Karpas-422 (cell line): Measurements from ENCODE around the gene TMEM127. TPM values are rescaled to one million over a fixed set of nuclear protein-coding genes. Genes with fewer than 3 reads are reported as not detected.

Experiments used
- DNase-seq: peaks from one replicate; pipeline ENCODE4 v3.0.0-alpha.2; 2015
- H2AFZ ChIP-seq: fragments of 200-600 bp; sonication (generic); 2 replicates; pipeline ENCODE4 v1.6.1; 2014; ENCODE audit warnings: antibody characterized with exemption, low read length, mixed read lengths
- H3K27ac ChIP-seq: fragments of 200-600 bp; sonication (generic); 2 replicates; pipeline ENCODE4 v1.5.1; 2014; ENCODE audit warnings: mild to moderate bottlenecking, low read length, moderate library complexity
- H3K27me3 ChIP-seq: fragments of 200-600 bp; sonication (generic); 2 replicates; pipeline ENCODE4 v1.6.1; 2014; ENCODE audit warnings: low read length, mixed read lengths
- H3K36me3 ChIP-seq: fragments of 200-600 bp; sonication (generic); 2 replicates; pipeline ENCODE4 v1.6.1; 2014; ENCODE audit warnings: low read length, mixed read lengths; ENCODE audit not compliant: insufficient read depth
- H3K4me1 ChIP-seq: fragments of 200-600 bp; sonication (generic); 2 replicates; pipeline ENCODE4 v1.6.1; 2014; ENCODE audit warnings: mild to moderate bottlenecking, low read length, mixed read lengths
- H3K4me2 ChIP-seq: fragments of 200-600 bp; sonication (generic); 2 replicates; pipeline ENCODE4 v1.6.1; 2014; ENCODE audit warnings: low read length, low read depth, mild to moderate bottlenecking; ENCODE audit not compliant: poor library complexity, severe bottlenecking
- H3K4me3 ChIP-seq: fragments of 200-600 bp; sonication (generic); 2 replicates; pipeline ENCODE4 v1.5.1; 2014; ENCODE audit warnings: mild to moderate bottlenecking, antibody characterized with exemption, low read length, mixed read lengths
- H3K79me2 ChIP-seq: fragments of 200-600 bp; sonication (generic); 2 replicates; pipeline ENCODE4 v1.6.1; 2014; ENCODE audit warnings: mild to moderate bottlenecking, low read length, mixed read lengths
- H3K9ac ChIP-seq: fragments of 200-600 bp; sonication (generic); 2 replicates; pipeline ENCODE4 v1.6.0; 2014; ENCODE audit warnings: low read length
- H3K9me2 ChIP-seq: fragments of 200-600 bp; sonication (generic), shearing (Covaris generic); replicated peaks from 2 replicates; pipeline ENCODE4 v1.6.0; 2014; ENCODE audit warnings: mild to moderate bottlenecking, low read length, moderate library complexity; ENCODE audit not compliant: insufficient read depth
- H3K9me3 ChIP-seq: fragments of 300-700, 200-600 bp; sonication (generic); 2 replicates; pipeline ENCODE4 v1.6.1; 2014; ENCODE audit warnings: low read length, mixed read lengths
- H4K20me1 ChIP-seq: fragments of 200-600 bp; sonication (generic); 2 replicates; pipeline ENCODE4 v1.6.1; 2014; ENCODE audit warnings: mild to moderate bottlenecking, antibody characterized with exemption, low read length, low read depth; ENCODE audit not compliant: insufficient read depth
- total RNA-seq: library from RNA; depleted of rRNA; stranded (reverse); fragments of >200 nt; shearing (Covaris generic); gene quantifications from 2 replicates; pipeline ENCODE4 v1.2.3, GENCODE V29; 2014; ENCODE audit warnings: low replicate concordance

Gene TMEM127
- total RNA-seq, 1 experiment from 2014 or later = 17.7 TPM

- peaks cover 13% of the 10 kb centered on the region; the same call in 1 of the 2 replicates for H3K36me3 ChIP-seq
- no peaks in the 10 kb centered on the region for H3K4me1 ChIP-seq
- no peaks in the 10 kb centered on the region for H4K20me1 ChIP-seq
- peaks cover 9% of the 10 kb centered on the region for H3K79me2 ChIP-seq
- no peaks in the 10 kb centered on the region for H3K9me3 ChIP-seq
- no peak overlapping the region for H3K27ac ChIP-seq
- no peaks in the 10 kb centered on the region for H3K27me3 ChIP-seq
- no peak overlapping the region for H2AFZ ChIP-seq
- no peak overlapping the region for H3K9ac ChIP-seq
- no peak for DNase-seq
- H3K4me2 ChIP-seq = no peak overlapping the region
- no peaks in the 10 kb centered on the region for H3K9me2 ChIP-seq
- H3K4me3 ChIP-seq = no peak overlapping the region
These were observed 13.3 kb downstream of the TMEM127 start for GRCh38 chr2:96252526-96252925.

- Histone ChIP-seq H3K9ac (no peak overlapping the region), H2AFZ (no peak overlapping the region), H3K36me3 (peaks cover 11% of the 10 kb centered on the region; the same call in 1 of the 2 replicates), H3K9me3 (no peaks in the 10 kb centered on the region), H3K79me2 (peaks cover 5% of the 10 kb centered on the region), H3K27ac (no peak overlapping the region), H3K27me3 (no peaks in the 10 kb centered on the region), H3K4me3 (no peak overlapping the region), H3K4me1 (no peaks in the 10 kb centered on the region), H3K9me2 (no peaks in the 10 kb centered on the region), H4K20me1 (no peaks in the 10 kb centered on the region), H3K4me2 (no peak overlapping the region)
- no peak for DNase-seq
These were observed 14.0 kb downstream of the TMEM127 start for GRCh38 chr2:96251721-96252292.

- H3K27me3 ChIP-seq = no peaks in the 10 kb centered on the region
- H3K4me1 ChIP-seq = no peaks in the 10 kb centered on the region
- no peak overlapping the region for H3K4me3 ChIP-seq
- H3K4me2 ChIP-seq = no peak overlapping the region
- H3K9me2 ChIP-seq = no peaks in the 10 kb centered on the region
- no peak overlapping the region for H2AFZ ChIP-seq
- H3K36me3 ChIP-seq = peaks cover 6% of the 10 kb centered on the region; the same call in 1 of the 2 replicates
- H3K79me2 ChIP-seq = no peaks in the 10 kb centered on the region
- no peak overlapping the region for H3K9ac ChIP-seq
- H4K20me1 ChIP-seq = no peaks in the 10 kb centered on the region
- no peak overlapping the region for H3K27ac ChIP-seq
- no peak for DNase-seq
- H3K9me3 ChIP-seq = no peaks in the 10 kb centered on the region
These were observed 15.6 kb downstream of the TMEM127 start for GRCh38 chr2:96250188-96250587.

GRCh38 chr2:96249654-96250053 lies 16.1 kb downstream of the TMEM127 start:
- no peaks in the 10 kb centered on the region for H4K20me1 ChIP-seq
- H3K4me1 ChIP-seq = no peaks in the 10 kb centered on the region
- H3K79me2 ChIP-seq = no peaks in the 10 kb centered on the region
- no peaks in the 10 kb centered on the region for H3K9me3 ChIP-seq
- DNase-seq = no peak
- no peak overlapping the region for H3K9ac ChIP-seq
- H3K27me3 ChIP-seq = no peaks in the 10 kb centered on the region
- no peak overlapping the region for H3K27ac ChIP-seq
- no peak overlapping the region for H3K4me3 ChIP-seq
- no peak overlapping the region for H3K4me2 ChIP-seq
- no peak overlapping the region for H2AFZ ChIP-seq
- peaks cover under 1% of the 10 kb centered on the region; the same call in 1 of the 2 replicates for H3K36me3 ChIP-seq
- H3K9me2 ChIP-seq = no peaks in the 10 kb centered on the region

GRCh38 chr2:96248624-96249023 lies 17.2 kb downstream of the TMEM127 start:
- no peak overlapping the region for H3K9ac ChIP-seq
- H2AFZ ChIP-seq = no peak overlapping the region
- H4K20me1 ChIP-seq = no peaks in the 10 kb centered on the region
- H3K4me3 ChIP-seq = no peak overlapping the region
- no peaks in the 10 kb centered on the region for H3K36me3 ChIP-seq
- H3K9me2 ChIP-seq = no peaks in the 10 kb centered on the region
- no peak overlapping the region for H3K4me2 ChIP-seq
- H3K4me1 ChIP-seq = no peaks in the 10 kb centered on the region
- no peaks in the 10 kb centered on the region for H3K79me2 ChIP-seq
- no peaks in the 10 kb centered on the region for H3K27me3 ChIP-seq
- H3K27ac ChIP-seq = no peak overlapping the region
- DNase-seq = no peak
- H3K9me3 ChIP-seq = no peaks in the 10 kb centered on the region

- Histone ChIP-seq H3K9ac (no peak overlapping the region), H4K20me1 (no peaks in the 10 kb centered on the region), H3K27me3 (no peaks in the 10 kb centered on the region), H3K9me2 (no peaks in the 10 kb centered on the region), H3K4me2 (no peak overlapping the region), H3K79me2 (no peaks in the 10 kb centered on the region), H2AFZ (no peak overlapping the region), H3K4me3 (no peak overlapping the region), H3K4me1 (peaks cover under 1% of the 10 kb centered on the region), H3K36me3 (no peaks in the 10 kb centered on the region), H3K27ac (no peak overlapping the region), H3K9me3 (no peaks in the 10 kb centered on the region)
- no peak for DNase-seq
These were observed 17.9 kb downstream of the TMEM127 start for GRCh38 chr2:96247896-96248295.

GRCh38 chr2:96247009-96247408 lies 18.8 kb downstream of the TMEM127 start:
- Histone ChIP-seq H3K4me1 (peaks cover 9% of the 10 kb centered on the region), H3K9ac (no peak overlapping the region), H3K79me2 (no peaks in the 10 kb centered on the region), H3K27me3 (no peaks in the 10 kb centered on the region), H3K9me2 (no peaks in the 10 kb centered on the region), H4K20me1 (no peaks in the 10 kb centered on the region), H3K4me2 (no peak overlapping the region), H3K9me3 (no peaks in the 10 kb centered on the region), H3K4me3 (no peak overlapping the region), H3K27ac (no peak overlapping the region), H3K36me3 (no peaks in the 10 kb centered on the region), H2AFZ (no peak overlapping the region)
- no peak for DNase-seq

- H3K4me2 ChIP-seq = no peak overlapping the region
- no peak overlapping the region for H3K9ac ChIP-seq
- H4K20me1 ChIP-seq = no peaks in the 10 kb centered on the region
- no peaks in the 10 kb centered on the region for H3K79me2 ChIP-seq
- no peak overlapping the region for H3K4me3 ChIP-seq
- no peaks in the 10 kb centered on the region for H3K27me3 ChIP-seq
- H3K27ac ChIP-seq = no peak overlapping the region
- peaks cover 21% of the 10 kb centered on the region for H3K4me1 ChIP-seq
- no peaks in the 10 kb centered on the region for H3K36me3 ChIP-seq
- no peaks in the 10 kb centered on the region for H3K9me2 ChIP-seq
- peak; percentile 57 for DNase-seq
- no peaks in the 10 kb centered on the region for H3K9me3 ChIP-seq
- no peak overlapping the region for H2AFZ ChIP-seq
These were observed 20.0 kb downstream of the TMEM127 start for GRCh38 chr2:96245609-96246390.
